Esophagus squamous epithelium (tissue), 5 donors: ENCODE results near the gene TXNDC9. TPM values are rescaled to one million over a fixed set of nuclear protein-coding genes. Genes with fewer than 3 reads are reported as not detected.
"Not testable (repeated sequence)": the region's sequence is repeated elsewhere in the genome, so short reads cannot be mapped to it uniquely, and the experiment has no call there.

Experiments used
- DNase-seq: peaks from one replicate; lab custom pipeline; 2025; lab: John Stamatoyannopoulos, UW
- H3K27ac ChIP-seq, 4 donors: fragments of 200-600 bp; sonication (generic); one replicate each; pipeline ENCODE4 v1.5.1; 2016 to 2019; ENCODE audit warnings: mild to moderate bottlenecking in 1 of 4
- H3K27me3 ChIP-seq, 4 donors: fragments of 200-600 bp; sonication (generic); 1 replicate in 3 of 4; 2 replicates in 1 of 4; pipeline versions ENCODE4 v1.5.1 to v1.6.0; 2017 to 2021; ENCODE audit warnings: antibody characterized with exemption in 1 of 4
- H3K36me3 ChIP-seq, 3 donors: fragments of 200-600 bp; sonication (generic); one replicate each; pipeline ENCODE4 v1.5.1; 2016 to 2019
- H3K4me1 ChIP-seq, 3 donors: fragments of 200-600 bp; sonication (generic); one replicate each; pipeline ENCODE4 v1.5.1; 2017 to 2019
- H3K4me3 ChIP-seq, 4 donors: fragments of 200-600 bp; sonication (generic); 1 replicate in 3 of 4; 2 replicates in 1 of 4; pipeline ENCODE4 v1.5.1; 2016 to 2019; ENCODE audit warnings: mild to moderate bottlenecking in 2 of 4, moderate library complexity in 1 of 4
- H3K9me3 ChIP-seq, 3 donors: fragments of 200-600 bp; sonication (generic); one replicate each; pipeline ENCODE4 v1.5.1; 2016 to 2019
- POLR2A ChIP-seq, 4 donors: fragments of 450-650 bp; IDR thresholded peaks; one replicate each; pipeline ENCODE4 v1.6.1; 2017; ENCODE audit warnings: antibody characterized with exemption in 4 of 4, mild to moderate bottlenecking in 4 of 4, moderate library complexity in 3 of 4
- WGBS, 2 donors: methylation state at CpG; one replicate each; pipeline ENCODE4 v1.1.5; 2018; 5-methylcytosine and 5-hydroxymethylcytosine counted together
- intact Hi-C: fragments of 100-400 bp; cut with DNase I; formaldehyde crosslinking; loops from one replicate; pipeline ENCODE4 v1.15.0; 2022
- total RNA-seq, 4 donors: library from RNA; depleted of rRNA; stranded (reverse); fragments of >200 nt; gene quantifications; one replicate each; pipeline ENCODE4 v1.1.0, GENCODE V29; 2016
- TF ChIP-seq, protein P1 (sequence below), 6 experiments: fragments of 450-650 bp in 4 of 6; fragments of 200-600 bp in 2 of 6; sonication (generic) in 2 of 6; IDR thresholded peaks; one replicate each; pipeline ENCODE4 v1.5.1; 2016 to 2019; ENCODE audit warnings: antibody characterized with exemption in 6 of 6, mild to moderate bottlenecking in 4 of 6, moderate library complexity in 4 of 6
- donor health status: DM: yes; HTN: yes; CAD: no.

Gene TXNDC9
- total RNA-seq, 4 donors from 2014 or later = 32.8 to 56.2 (median 47.5) TPM

DNA sequence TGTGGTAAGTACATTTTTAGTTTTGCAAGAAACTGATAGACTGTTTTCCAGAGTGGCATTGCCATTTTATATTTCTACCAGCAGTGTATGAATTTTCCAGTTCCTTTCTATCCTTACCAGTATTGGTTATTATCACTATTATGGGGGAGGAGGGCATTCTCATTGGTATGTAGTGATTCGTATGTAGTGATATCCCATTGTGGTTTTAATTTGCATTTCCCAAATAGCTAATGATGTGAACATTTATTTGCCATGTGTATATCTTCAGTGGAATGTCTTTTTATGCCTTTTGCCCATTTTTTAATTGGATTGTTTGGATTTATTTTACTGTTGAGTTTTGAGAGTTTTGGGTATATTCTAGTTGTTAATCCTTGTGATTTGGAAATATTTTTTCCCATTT, 17.9 kb upstream of the TXNDC9 start:
- no peaks in the 10 kb centered on the region for H3K27me3 ChIP-seq
- intact Hi-C loops = no loop called here
- 76 to 80% methylated on average over 1 of the region's 1 CpG for WGBS, 2 donors
- no peaks in the 10 kb centered on the region for H3K9me3 ChIP-seq
- no peaks in the 10 kb centered on the region for H3K36me3 ChIP-seq
- TF ChIP-seq, protein P1, sequence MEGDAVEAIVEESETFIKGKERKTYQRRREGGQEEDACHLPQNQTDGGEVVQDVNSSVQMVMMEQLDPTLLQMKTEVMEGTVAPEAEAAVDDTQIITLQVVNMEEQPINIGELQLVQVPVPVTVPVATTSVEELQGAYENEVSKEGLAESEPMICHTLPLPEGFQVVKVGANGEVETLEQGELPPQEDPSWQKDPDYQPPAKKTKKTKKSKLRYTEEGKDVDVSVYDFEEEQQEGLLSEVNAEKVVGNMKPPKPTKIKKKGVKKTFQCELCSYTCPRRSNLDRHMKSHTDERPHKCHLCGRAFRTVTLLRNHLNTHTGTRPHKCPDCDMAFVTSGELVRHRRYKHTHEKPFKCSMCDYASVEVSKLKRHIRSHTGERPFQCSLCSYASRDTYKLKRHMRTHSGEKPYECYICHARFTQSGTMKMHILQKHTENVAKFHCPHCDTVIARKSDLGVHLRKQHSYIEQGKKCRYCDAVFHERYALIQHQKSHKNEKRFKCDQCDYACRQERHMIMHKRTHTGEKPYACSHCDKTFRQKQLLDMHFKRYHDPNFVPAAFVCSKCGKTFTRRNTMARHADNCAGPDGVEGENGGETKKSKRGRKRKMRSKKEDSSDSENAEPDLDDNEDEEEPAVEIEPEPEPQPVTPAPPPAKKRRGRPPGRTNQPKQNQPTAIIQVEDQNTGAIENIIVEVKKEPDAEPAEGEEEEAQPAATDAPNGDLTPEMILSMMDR (IDR thresholded peaks at IDR 0.05) = no peak
- TF ChIP-seq POLR2A (IDR thresholded peaks at IDR 0.05) = no peak
- no peak overlapping the region for H3K27ac ChIP-seq
- H3K4me1 ChIP-seq = peaks cover 0 to 3% (median 0%) of the 10 kb centered on the region in 3 donors
- no peak for DNase-seq
- no peak overlapping the region for H3K4me3 ChIP-seq

DNA sequence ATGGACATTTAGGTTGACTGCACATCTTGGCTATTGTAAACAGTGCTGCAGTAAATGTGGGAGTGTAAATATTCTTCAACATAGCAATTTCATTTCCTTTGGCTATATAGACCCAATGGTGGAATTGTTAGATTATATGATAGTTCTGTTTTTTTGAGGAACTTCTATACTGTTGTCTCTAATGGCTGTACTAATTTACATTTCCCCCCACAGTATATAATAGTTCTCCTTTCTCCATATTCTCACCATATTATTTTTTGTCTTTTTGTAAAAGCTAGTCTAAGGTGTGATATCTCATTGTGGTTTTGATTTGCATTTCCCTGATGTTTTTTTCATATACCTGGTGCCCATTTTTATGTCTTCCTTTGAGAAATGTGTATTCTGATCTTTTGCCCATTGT, 14.1 kb upstream of the TXNDC9 start:
- Histone ChIP-seq H3K4me3 (no peak overlapping the region), H3K27me3 (no peaks in the 10 kb centered on the region), H3K36me3 (no peaks in the 10 kb centered on the region), H3K27ac (no peak overlapping the region), H3K4me1 (peaks cover 0 to 7% (median 0%) of the 10 kb centered on the region in 3 donors), H3K9me3 (no peaks in the 10 kb centered on the region)
- intact Hi-C loops = no loop called here
- DNase-seq = no peak
- TF ChIP-seq POLR2A (IDR thresholded peaks at IDR 0.05) = no peak
- TF ChIP-seq, protein P1 (IDR thresholded peaks at IDR 0.05) = no peak

DNA sequence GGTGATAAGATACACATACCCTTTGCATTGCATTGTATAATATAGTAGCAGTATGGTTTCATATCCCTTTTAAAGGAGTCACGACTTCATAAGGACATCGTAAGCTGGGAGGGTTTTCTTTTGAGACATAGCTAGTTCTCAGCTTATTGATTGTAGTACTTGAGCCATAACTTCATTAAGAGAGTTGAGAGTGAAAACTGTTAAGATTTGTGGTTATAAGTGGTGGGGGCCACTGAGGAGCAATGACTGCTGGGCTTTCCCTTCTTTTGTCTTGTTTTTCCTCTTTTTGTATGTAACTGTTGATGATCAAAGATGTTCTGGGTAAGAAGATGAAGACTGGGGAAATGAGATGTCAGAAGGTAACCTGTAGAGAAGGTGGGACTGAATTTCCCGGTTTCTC, 12.0 kb upstream of the TXNDC9 start:
- no peak overlapping the region for H3K27ac ChIP-seq
- H3K36me3 ChIP-seq = no peaks in the 10 kb centered on the region
- intact Hi-C loops = no loop called here
- H3K4me3 ChIP-seq = no peak overlapping the region
- peaks cover 0 to 7% (median 0%) of the 10 kb centered on the region in 3 donors for H3K4me1 ChIP-seq
- 65 to 89% methylated on average over 3 of the region's 3 CpGs for WGBS, 2 donors
- no peak for DNase-seq
- H3K27me3 ChIP-seq = no peaks in the 10 kb centered on the region
- TF ChIP-seq, protein P1 (IDR thresholded peaks at IDR 0.05) = no peak
- no peak for TF ChIP-seq POLR2A (IDR thresholded peaks at IDR 0.05)
- H3K9me3 ChIP-seq = no peaks in the 10 kb centered on the region

DNA sequence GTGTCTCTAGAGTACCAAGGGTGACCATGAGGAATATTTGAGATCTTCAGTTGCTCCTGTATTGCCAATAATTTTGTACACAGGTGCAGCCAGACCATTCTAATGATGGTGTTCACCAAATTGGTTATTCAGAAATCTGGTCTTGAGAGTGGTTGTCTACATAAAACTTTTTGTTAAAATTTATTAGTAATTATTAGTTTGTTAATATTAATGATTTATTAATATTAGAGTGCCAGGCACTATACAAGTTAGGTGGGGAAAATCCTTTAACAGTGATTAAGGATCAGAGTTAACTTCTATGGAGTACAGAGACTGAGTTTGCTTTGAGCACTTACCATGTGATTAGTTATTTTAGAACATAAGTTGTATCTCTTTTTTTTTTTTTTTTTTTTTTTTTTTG, 10.1 kb upstream of the TXNDC9 start:
- TF ChIP-seq, protein P1 (IDR thresholded peaks at IDR 0.05) = no peak
- TF ChIP-seq POLR2A (IDR thresholded peaks at IDR 0.05) = no peak
- intact Hi-C loops = no loop called here
- no peak overlapping the region for H3K4me3 ChIP-seq
- no peak overlapping the region for H3K27ac ChIP-seq
- H3K36me3 ChIP-seq = no peaks in the 10 kb centered on the region
- no peaks in the 10 kb centered on the region for H3K9me3 ChIP-seq
- peaks cover under 1 to 10% (median 4%) of the 10 kb centered on the region in 3 donors for H3K4me1 ChIP-seq
- DNase-seq = no peak
- H3K27me3 ChIP-seq = no peaks in the 10 kb centered on the region

DNA sequence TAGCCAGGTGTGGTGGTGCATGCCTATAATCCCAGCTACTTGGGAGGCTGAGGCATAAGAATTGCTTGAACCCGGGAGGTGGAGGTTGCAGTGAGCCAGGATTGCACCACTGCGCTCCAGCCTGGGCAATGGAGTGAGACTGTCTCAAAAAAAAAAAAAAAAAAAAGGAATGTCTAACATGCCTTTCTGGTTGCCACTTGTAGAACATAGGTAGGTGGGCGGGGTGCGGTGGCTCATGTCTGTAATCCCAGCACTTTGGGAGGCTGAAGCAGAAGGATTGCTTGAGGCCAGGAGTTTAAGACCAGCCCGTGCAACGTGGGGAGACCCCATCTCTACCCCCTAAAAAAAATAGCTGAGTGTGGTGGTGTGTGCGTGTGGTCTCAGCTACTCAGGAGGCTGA, 9.3 kb upstream of the TXNDC9 start:
- DNase-seq, H3K9me3 ChIP-seq, H3K4me3 ChIP-seq, intact Hi-C loops, H3K36me3 ChIP-seq, H3K27ac ChIP-seq, H3K27me3 ChIP-seq: not testable (repeated sequence)
- H3K4me1 ChIP-seq = peaks cover 4 to 17% (median 7%) of the 10 kb centered on the region in 3 donors
- 84 to 88% methylated on average over 7 of the region's 7 CpGs for WGBS, 2 donors

DNA sequence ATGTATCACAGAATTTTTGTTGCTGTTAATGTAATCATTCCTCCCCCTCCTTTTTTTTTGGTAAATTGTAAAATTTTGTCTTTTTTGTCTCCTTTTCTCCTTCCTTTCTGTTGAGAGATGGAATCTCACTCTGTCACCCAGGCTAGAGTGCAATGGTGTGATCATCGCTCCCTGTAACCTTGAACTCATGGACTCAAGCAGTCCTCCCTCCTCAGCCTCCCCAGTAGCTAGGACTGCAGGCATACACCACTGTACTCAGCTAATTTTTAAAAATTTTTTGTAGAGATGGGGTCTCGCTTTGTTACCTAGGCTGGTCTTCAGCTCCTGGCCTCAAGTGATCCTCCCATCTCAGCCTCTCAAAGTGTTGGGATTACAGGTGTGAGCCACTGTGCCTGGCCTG, 6.4 kb upstream of the TXNDC9 start:
- Histone ChIP-seq H3K4me3 (no peak overlapping the region), H3K27ac (no peak overlapping the region), H3K36me3 (no peaks in the 10 kb centered on the region), H3K9me3 (no peaks in the 10 kb centered on the region), H3K27me3 (no peaks in the 10 kb centered on the region), H3K4me1 (peaks cover 4 to 36% (median 21%) of the 10 kb centered on the region in 3 donors)
- intact Hi-C loops = no loop called here
- 95 to 96% methylated on average over 2 of the region's 2 CpGs for WGBS, 2 donors
- TF ChIP-seq, protein P1 (IDR thresholded peaks at IDR 0.05) = no peak
- no peak for TF ChIP-seq POLR2A (IDR thresholded peaks at IDR 0.05)
- DNase-seq = no peak
